GM19468 (cell line): ENCODE results near the gene CHPF.

ENCODE experiments used
- ATAC-seq: cut with Tn5 transposase; IDR thresholded peaks from one replicate; pipeline ENCODE4 v1.9.1; 2021; ENCODE audit warnings: mild to moderate bottlenecking, moderate library complexity, moderate number of reproducible peaks; ENCODE audit not compliant: unreplicated experiment; ENCODE audit errors: extremely low read depth

CHPF gene

DNA sequence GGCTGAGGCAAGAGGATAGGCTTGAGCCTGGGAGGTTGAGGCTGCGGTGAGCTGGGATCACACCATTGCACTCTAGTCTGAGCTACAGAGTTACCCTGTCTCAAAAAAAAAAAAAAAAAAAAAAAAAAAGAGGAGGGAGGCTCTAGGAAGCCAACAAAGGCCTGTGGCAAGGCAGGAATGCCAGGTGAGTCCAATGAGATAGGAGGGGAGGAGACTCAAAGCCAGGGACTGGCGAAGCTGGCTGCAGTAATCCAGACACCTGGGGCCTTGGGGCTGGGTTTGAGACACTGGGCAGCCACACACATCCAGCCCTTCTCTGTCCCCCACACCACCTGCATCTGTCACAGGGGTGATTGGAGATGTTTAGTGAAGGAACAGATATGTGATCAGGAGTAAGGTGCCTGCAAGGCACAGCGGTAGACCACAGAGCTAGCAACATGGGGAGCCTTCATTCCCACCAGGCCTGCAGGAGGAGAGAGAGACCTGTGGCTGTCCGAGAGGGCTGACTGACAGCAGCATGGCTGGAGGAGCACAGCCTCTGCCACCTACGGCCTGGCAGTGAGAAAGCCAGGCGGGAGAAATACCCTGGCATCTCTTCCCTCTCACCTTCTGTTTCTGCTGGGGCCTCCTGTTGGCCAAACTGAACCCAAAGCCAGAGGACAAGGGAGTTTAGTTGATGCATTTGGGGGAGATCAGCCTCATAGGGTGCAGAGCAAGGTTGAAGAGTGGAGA, 9.5 kb downstream of the CHPF start:
- ATAC-seq, result no peak

DNA sequence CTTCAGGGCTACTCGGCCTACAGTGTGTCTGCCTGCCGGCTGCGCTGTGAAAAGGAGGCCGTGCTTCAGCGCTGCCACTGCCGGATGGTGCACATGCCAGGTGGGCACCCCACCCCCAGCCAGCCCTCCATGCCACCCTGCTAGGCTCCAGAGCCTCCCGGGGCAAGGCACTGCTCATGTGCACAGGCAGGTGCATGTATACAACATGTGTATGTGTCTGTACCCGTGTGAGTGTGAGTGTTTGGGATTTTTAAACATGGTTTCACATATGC, 11.3 kb downstream of the CHPF start:
- ATAC-seq, result no peak

DNA sequence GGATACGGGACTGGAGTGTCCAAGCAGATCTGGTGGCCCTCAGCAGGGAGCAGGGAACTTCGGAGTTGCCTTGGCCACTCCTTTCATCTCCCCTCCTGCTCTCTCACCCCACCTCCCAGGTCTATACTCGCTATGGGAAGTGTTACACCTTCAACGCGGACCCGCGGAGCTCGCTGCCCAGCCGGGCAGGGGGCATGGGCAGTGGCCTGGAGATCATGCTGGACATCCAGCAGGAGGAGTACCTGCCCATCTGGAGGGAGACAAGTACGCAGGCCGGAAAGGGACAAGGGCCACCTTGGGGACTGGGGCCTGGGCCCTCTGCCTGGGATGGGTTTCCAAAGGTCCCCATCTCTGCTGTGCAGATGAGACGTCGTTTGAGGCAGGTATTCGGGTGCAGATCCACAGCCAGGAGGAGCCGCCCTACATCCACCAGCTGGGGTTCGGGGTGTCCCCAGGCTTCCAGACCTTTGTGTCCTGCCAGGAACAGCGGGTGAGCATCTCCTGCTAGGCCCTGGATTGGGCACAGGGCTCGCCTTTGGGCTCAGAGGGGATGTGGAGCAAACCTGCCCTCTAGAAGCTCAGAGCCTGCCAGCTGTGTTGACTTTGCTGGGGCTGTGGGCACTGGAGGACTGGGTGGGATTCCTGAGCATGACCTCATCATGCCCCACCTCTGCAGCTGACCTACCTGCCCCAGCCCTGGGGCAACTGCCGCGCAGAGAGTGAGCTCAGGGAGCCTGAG, 11.8 kb downstream of the CHPF start:
- no peak for ATAC-seq

DNA sequence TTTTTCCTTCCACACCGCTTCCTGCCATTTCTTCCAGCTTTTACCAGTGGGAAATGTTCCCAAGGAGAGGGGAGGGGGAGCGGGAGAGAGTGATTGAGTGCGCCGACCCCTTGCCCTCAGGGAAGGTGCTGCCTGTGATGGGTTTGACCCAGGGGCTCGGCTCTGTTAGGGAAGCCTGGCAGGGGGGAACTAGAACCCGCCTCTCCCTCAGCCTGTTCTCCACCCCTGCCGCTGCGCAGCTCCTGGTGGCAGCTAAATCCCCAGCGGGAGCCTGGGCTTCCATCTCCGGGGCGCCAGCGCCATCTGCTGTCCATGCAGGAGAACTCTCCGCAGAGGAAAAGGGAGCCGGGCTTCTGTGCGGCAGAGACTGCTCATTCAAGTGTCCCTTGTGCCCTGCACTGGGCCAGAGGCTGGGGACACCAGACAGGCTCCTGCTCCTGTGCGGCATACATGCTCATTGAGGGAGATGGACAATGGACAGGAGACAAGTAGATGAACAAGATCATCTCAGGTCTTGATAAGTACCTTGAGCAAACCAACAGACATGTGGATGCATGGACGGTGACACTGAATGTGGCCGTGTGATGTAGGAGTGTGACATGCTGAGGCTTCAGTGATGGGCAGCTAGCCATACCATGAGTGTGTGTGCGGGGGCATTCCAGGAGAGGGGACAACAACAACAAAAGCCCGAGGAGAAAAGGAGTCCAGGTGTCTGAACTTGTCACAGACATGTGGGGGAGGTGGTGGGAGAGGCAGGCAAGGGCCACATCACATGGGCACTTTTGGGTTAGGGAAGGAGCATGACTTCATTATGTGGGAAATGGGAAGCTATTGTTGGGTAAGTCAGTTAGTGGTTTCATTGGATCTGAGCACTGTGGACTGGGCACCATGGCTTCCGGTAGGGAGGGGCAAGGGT, 13.3 kb downstream of the CHPF start:
- ATAC-seq, result peak; percentile 69

DNA sequence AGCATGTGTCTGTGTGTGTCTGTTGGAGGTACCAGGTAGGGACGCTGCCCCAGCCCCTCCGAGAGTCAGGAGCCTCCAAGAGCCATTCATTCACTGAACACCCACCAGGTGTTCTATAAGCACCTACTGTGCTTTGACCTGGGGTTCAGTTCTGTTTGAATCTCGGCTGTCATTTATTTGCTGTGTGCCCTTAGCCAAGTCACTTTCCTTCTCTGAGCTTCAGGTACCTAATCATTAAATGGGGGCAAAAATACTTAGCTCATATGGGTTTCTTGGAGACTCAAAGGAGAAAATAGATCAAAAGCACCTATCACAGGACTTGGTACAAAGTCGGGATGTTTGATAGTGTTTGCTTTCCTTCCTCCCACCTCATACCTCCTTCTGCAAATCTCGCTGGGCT, 16.1 kb downstream of the CHPF start:
- ATAC-seq, result no peak

DNA sequence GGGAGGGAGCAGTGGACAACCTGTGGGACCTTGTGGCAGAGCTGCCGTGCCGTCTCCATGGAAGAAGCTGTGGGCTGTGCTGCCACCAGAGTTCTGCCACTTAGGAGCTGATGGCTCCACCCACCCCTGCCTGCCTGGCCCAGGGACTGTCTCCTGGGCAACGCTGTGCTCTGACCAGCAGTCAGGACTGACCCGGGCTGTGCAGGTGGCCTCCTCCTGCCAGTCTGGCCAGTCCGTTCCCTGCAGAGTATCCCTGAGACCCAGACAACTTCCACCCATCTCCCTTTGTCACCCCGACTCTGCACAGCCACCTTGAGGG, 16.6 kb downstream of the CHPF start:
- no peak for ATAC-seq

DNA sequence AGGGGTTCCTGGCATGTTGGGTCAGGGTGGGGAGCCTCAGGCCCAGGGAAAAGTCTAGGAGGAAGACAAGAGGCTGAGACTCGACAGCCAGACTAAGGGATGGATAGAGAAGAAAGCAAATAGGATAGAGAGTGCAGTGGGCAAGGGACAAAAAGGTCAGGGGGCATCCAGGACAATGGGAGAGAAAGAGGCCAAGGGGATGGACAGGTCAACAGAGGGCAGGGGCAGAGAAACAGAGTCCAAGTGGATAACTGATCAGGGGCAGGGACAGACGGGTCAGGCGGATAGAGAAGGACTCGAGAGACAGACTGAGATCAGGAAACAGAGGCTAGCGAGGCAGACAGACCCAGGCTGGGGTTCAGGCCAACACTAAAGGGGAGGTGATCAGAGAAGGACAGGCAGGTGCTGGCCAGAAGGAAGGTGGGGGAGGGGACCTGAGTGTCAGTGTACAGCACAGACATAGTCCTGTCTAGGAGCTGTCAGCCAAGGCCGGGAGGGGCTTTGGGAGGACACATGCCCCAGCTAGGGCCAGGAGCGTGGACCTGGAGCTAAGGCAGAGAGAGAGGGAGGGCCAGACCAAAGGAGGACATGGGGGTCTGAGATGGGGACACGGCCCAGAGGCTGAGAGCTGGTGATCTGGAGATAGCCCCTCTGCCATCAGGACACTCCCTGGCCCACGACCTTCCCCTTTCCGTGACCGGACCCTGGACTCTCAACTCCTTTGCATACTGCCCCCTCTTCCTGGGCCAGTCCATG, 17.1 kb downstream of the CHPF start:
- ATAC-seq, result no peak

DNA sequence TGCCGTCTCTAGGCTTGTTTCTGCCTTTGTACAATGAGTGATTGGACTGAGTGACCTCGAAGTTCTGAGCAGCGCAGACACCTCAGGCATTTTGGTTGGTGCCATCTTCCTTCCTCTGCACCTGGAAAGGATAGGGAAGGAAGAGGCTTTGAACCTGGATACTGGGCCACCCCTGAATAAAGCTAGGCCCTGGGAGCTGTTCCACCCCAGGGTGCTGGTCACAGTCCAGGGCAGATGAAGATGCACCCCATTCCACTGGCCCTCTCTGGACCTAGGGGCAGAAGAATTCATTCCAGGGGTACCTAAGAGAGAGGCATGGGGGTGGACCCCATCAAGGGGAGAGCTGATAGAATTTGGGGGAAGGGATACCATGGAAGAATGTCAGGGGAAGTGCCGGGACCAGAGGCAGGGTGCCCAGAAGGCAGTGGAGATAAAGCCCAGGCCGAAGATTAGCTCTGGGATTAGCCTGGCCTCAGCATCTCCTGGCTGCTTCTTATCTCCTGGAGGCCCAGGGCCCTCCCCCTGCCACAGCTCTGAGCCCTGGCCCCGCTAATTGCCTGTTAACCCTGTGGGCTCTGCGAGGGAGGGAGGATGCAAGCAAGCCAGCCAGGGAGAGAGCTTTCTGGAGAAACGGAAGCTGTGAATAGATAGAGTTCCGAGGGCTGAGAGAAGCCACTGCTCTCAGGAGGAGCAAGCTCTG, 17.9 kb downstream of the CHPF start:
- no peak for ATAC-seq

DNA sequence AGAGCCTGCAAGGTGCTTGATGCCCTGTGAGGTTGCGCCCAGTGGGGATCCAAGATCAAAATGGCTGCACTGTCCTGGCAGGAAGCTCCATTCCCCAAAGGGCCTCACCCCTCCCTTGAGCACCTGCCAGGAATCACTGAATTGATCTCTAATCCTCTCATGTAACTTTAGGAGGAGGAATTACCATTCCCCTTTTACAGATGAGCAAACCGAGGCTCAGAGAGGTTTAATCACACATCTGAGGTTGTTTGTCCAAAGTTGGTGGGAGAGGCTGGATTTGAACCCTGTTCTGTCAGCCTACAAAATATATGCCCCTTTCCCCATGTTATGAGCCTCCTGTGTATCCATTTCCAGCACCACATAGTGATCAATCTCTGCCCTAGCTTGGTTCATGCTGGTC, 18.8 kb downstream of the CHPF start:
- no peak for ATAC-seq

DNA sequence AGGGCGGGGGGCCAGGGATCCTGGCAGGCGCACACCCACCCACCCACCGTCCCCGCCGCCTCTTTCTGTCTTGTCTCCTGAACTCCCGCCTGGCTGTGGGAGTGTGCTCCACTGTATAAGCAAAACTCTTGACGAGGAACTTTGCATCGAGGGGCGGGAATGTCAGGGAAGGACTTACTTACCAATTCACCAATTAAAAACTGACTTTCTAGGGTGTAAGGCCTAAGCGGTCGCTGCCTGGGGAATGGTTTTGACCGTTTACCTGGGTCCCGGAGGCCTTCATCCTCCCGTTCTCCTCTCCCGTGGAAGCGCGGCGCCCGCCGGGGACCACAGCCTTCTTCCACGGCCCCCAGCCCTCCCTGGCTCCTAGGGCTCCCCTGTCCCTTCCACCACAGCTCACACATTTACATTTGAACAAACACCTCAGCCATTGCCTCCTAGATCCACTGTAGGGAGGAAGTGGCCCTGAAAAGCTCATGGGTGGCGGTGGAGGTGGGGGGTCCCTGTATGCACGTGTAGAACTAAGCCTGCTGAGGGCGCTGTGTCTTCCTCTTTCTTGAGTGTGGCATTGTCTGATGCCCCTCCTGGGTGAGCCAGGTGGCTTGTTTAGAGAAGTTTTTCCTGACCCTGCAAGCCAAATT, 20.5 kb downstream of the CHPF start:
- no peak for ATAC-seq

DNA sequence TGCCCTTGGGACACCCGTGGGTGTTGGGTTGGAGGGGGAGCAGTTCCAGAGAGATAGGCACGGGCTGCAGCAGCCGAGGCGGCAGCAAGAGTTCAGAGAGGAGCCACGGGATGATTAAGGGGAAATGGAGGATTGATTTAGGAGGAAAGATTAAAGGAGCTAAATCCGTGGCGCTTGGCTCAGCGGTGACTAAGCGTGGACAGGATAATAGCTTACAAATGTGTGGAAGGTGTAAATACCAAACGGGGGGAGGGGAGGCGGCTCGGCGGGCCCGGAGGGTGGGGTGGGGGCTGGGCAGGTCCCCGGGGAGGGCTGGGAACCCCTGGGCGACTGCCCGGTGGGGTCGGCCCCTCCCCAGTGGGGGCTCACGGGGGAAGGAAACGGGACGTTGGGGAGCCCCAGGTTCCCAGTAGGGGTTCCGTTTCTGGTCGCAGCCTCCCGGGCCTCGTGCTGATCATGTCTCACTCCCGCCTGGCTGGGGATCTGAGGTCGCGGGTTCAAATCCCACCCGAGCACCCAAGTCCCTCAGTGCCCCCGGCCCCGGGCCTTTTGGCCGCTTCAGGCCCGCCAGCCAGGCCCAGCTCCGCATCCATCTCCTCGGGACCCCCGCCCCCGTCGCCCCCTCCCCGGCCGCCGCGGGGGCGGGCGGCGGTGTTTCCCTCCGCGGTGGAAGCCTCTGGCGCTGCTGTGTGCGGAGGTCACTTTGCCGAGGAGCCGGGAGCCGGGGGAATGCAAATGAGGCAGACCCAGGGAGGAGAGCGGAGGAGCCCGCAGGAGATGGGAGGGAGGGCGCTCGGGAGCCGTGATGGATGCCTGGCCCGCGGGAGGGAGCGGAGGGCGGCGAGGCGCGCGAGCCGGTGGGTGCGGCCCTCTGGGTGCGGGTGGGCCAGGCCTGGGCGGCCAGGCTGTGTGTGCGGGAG, 21.2 kb downstream of the CHPF start:
- no peak for ATAC-seq

DNA sequence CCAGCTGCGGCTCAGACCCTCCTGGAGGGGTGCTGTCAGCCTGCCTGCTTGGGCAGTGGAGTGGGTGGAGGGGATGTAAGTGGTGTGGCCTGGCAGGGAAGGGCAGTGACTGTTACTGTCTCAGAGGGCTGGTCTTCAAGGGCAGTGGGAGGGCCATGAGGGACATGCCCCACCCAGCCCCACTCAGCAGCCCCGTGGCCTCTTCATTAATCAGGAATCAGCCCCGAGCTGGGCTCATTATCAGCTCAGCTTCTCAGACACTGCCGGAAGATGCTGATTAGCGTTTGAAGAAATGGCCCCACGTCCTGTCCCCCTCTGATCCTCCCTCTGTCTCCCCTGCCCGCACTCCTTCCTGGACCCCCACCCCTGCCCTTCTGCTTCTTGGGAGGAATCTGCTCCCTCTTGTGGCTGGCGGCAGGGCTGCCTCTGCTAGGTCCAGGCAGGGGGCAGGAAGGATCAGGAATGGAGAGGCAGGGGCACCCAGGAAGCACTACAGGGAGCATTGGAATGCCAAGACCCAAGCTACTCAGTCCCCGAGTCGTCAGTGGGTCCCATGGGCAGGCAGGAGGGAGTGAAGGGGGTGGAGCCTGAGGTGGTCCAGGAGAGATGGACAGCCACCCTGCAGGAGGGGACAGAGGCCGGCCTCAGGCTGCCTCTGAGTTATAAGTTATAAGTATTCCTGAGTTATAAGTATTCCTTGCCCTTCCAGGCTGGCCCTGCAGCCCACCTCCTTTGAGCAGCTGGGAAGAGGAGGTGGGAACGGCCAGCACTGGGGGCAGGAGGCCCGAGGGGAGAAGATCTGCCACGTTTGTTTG, 22.3 kb downstream of the CHPF start:
- ATAC-seq, result no peak

DNA sequence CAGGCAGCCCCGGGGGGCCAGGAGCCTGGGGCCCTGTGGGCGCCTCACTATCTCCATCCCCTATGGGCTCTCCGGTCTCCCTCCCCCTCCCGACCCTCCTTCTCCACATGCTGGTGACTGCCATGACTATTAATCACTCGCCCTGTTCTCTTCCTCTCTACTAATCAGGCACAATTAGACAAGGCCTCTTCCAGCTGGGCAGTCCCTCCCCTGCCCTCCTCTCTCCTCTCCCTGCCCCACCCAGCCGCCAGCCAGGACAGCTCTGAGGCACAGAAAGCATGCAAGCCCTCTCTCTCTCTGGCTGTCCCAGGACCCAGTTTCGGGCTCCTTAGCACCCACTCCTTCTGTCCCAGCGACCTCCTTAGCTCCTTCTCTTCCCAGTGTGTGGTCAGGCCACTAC, 23.5 kb downstream of the CHPF start:
- ATAC-seq, result no peak

DNA sequence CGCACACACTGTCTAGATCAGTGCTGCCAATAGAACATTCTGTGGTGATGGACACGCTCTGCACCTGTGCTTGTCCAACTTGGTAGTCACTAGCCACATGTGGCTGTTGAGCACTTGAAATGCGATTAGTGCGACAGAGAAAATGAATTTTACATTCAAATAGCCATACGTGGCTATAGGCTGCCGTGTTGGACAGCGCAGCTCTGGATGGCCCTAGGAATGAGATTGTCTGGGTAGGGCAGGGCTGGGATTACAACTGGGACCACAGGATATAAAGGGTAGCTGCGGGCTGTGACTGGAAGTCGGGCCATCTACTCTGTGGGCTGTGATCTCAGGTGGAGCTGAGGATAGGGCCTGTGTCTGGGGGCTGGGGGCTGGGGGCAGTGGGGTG, 24.1 kb downstream of the CHPF start:
- no peak for ATAC-seq

DNA sequence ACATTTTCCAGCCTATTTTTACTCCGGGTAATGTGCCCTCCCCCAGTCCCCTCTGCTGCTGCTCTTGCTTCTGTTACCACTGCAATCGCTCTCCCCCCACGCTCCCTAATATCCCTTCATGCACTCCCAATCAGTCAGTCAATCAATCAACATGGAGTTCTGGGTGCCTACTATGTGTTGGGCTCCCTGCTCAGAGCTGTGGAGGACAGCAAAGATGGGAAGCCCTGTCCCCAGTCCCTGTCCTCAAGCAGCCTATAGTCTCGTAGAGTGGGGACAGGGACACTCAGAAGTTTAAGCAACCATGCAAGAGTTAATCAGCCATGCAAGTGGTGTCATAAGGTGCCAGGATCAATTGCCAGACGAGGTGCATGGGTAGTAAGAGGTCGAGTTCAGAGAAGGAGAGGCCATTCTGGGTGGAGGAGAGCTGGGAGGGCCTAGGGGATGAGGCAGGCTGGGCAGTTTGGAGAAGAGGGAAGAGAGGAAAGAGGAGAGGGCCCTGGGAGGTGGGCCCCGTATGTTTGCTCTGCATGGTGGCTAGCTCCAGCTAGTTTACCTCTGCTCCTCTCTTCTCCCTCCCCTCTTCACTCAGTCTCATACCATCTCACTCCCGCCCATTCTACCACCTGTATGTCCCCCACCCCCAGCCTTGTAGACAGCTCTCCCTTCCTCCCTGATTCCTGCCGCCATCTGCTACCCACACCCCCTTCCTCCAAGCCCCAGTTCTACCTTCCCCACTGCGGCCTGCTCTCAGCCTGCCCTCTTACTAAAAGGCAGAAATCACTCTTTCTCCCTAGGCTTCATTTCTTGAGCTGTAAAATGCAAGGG, 25.4 kb downstream of the CHPF start:
- no peak for ATAC-seq

DNA sequence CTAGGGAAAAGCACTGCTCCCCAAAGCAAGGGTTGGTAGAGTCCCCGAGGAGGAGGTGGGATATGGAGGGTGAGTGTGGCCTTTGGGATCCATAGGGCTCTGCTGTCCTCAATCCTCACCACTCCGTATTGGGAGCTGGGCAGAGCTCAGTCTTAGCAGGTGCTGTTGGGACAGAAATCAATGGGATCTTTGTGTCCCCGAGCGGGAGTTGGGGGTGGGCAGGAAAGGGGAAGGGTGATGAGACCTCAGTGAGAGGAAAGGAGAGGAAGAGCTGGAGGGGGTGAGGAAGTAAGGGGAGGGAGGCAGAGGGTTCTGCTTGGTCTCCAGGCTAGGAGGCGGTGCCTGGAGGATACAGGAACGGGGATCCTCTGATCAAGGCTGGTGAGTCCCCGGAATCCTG, 26.7 kb downstream of the CHPF start:
- no peak for ATAC-seq
